ENCODE data around the gene LTBP4. TPM values are rescaled to one million over a fixed set of nuclear protein-coding genes. Genes with fewer than 3 reads are reported as not detected.

LTBP4 gene
- total RNA-seq, 1 donor from 2014 or later, result 46.9 TPM

DNA sequence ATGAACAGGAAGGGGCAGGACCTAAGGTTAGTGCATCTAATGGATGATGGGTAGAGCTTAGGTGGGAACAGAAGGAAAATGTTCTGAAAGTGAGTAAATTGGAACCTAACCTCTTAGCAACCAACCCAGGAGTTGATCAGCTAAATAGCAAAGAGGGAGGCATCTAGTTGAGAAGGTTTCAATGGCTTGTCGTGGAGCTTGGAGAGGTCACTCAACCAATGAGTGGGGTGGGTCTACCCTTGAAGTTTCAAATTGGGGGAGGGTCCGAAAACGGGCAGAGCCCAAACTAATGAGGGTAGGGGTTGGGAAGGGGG, 30.2 kb upstream of the LTBP4 start:
- Histone ChIP-seq H3K79me2 (ENCODE audit: insufficient read depth, low read length) (no peaks in the 10 kb centered on the region), H3K27ac (ENCODE audit: low read depth, low read length) (no peak overlapping the region), H2AFZ (ENCODE audit: low read depth, low read length) (no peak overlapping the region), H3K27me3 (ENCODE audit: insufficient read depth, low read length) (peaks cover 13% of the 10 kb centered on the region), H3K9ac (ENCODE audit: low read length) (no peak overlapping the region), H3K4me2 (ENCODE audit: low read length) (peak overlapping the region; percentile 60), H4K20me1 (ENCODE audit: insufficient read depth, low read length) (no peaks in the 10 kb centered on the region), H3K4me1 (ENCODE audit: insufficient read depth, low read length) (peaks cover 17% of the 10 kb centered on the region), H3K4me3 (ENCODE audit: insufficient read depth, low read depth, low read length) (no peak overlapping the region), H3K9me3 (ENCODE audit: insufficient read depth, low read depth, low read length) (no peaks in the 10 kb centered on the region), H3K36me3 (ENCODE audit: insufficient read depth, low read length) (no peaks in the 10 kb centered on the region)
- TF ChIP-seq EZH2 (IDR thresholded peaks at IDR 0.05; ENCODE audit: insufficient read depth, low read length), result no peak
- no peak for TF ChIP-seq CTCF (IDR thresholded peaks at IDR 0.05; ENCODE audit: insufficient read depth, low read depth, low read length)
- Mint-ChIP-seq H3K9me3 (ENCODE audit: unreplicated experiment) (peaks cover 6% of the 10 kb centered on the region), H3K4me3 (ENCODE audit: unreplicated experiment) (no peak overlapping the region), H3K4me1 (ENCODE audit: low read depth, unreplicated experiment) (peaks cover 4% of the 10 kb centered on the region), H3K27ac (ENCODE audit: unreplicated experiment) (no peak overlapping the region), H3K27me3 (ENCODE audit: low read depth, unreplicated experiment) (peaks cover 28% of the 10 kb centered on the region), H3K36me3 (ENCODE audit: low read depth, unreplicated experiment) (peaks cover 2% of the 10 kb centered on the region)
- FAIRE-seq (no peak), DNase-seq (ENCODE audit: low read depth) (no peak)

DNA sequence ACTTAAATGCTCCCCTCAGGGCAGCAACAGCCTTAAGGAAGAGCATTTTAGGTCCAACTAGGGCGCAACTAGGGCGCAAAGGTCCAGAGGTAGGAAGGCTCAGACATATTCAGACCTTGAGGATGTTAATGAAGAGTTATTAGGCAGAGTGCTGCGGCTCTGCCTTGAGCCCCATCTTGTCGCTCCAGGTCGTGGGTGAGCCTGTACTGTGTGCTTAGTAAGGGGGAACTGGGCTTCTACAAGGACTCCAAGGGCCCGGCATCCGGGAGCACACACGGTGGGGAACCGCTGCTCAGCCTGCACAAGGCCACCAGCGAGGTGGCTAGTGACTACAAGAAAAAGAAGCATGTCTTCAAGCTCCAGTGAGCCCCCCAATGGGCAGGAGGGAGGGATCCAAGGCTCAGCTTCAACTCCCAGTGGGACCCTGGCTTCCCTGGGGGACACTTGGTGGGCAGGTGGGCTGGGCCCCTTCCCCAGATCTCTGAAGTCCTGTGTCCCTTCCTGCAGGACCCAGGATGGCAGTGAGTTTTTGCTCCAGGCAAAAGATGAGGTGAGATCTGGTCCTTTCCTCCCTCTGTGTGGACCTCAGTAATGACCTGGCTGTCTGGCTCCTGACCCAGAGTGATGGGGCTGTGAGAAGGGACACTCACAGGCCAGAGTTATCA, 29.2 kb upstream of the LTBP4 start:
- FAIRE-seq, result no peak

More for the DNA sequence above, 29.2 kb upstream of the LTBP4 start:
- peaks cover 20% of the 10 kb centered on the region for H3K27me3 Mint-ChIP-seq (ENCODE audit: low read depth, unreplicated experiment)
- H3K4me1 ChIP-seq (ENCODE audit: insufficient read depth, low read length), result peaks cover 19% of the 10 kb centered on the region
- H3K9ac ChIP-seq (ENCODE audit: low read length), result no peak overlapping the region
- H3K4me3 ChIP-seq (ENCODE audit: insufficient read depth, low read depth, low read length), result no peak overlapping the region
- no peaks in the 10 kb centered on the region for H4K20me1 ChIP-seq (ENCODE audit: insufficient read depth, low read length)
- no peak overlapping the region for H3K4me3 Mint-ChIP-seq (ENCODE audit: unreplicated experiment)
- H3K9me3 Mint-ChIP-seq (ENCODE audit: unreplicated experiment), result peaks cover 6% of the 10 kb centered on the region
- no peaks in the 10 kb centered on the region for H3K9me3 ChIP-seq (ENCODE audit: insufficient read depth, low read depth, low read length)
- TF ChIP-seq EZH2 (IDR thresholded peaks at IDR 0.05; ENCODE audit: insufficient read depth, low read length) (no peak), CTCF (IDR thresholded peaks at IDR 0.05; ENCODE audit: insufficient read depth, low read depth, low read length) (no peak)
- H3K27ac ChIP-seq (ENCODE audit: low read depth, low read length), result no peak overlapping the region
- no peak overlapping the region for H3K27ac Mint-ChIP-seq (ENCODE audit: unreplicated experiment)
- peaks cover 2% of the 10 kb centered on the region for H3K36me3 Mint-ChIP-seq (ENCODE audit: low read depth, unreplicated experiment)
- no peaks in the 10 kb centered on the region for H3K79me2 ChIP-seq (ENCODE audit: insufficient read depth, low read length)
- H2AFZ ChIP-seq (ENCODE audit: low read depth, low read length), result no peak overlapping the region
- DNase-seq (ENCODE audit: low read depth), result no peak
- peaks cover 11% of the 10 kb centered on the region for H3K27me3 ChIP-seq (ENCODE audit: insufficient read depth, low read length)
- H3K4me2 ChIP-seq (ENCODE audit: low read length), result no peak overlapping the region
- H3K36me3 ChIP-seq (ENCODE audit: insufficient read depth, low read length), result no peaks in the 10 kb centered on the region
- peaks cover 4% of the 10 kb centered on the region for H3K4me1 Mint-ChIP-seq (ENCODE audit: low read depth, unreplicated experiment)

Data from astrocyte (in vitro differentiated cells and primary cell).